ENCODE results near the gene RAB3A.
A peak's percentile ranks its signal among the peaks of the same experiment; 100 is the strongest.

Gene RAB3A

DNA sequence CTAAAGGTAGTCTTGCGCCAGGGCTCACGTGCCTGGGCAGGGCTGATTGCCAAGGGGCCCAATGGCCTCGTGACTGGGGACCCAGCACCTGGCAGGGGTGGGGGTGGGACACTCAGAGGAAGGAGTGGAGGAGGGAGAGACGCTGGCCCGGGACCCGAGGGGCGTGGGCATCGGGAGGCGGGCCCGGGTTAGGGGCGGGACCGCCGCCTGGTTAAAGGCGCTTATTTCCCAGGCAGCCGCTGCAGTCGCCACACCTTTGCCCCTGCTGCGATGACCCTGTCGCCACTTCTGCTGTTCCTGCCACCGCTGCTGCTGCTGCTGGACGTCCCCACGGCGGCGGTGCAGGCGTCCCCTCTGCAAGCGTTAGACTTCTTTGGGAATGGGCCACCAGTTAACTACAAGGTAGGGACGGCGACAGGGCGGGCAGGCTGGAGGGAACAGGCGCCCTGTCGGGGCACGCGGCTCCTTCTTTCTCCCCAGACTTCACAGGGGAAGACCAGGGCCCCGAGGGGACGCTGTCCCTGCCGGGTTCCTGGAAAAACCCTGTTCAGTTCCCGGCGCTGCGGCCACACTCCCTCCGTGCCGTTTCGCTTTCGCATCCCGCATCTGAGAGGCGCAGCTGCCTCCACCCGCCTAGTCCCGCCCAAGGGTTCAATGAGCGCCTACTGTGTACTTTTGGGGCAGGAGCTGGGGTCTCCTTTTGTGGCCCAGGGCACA lies 30.1 kb downstream of the RAB3A start, which contains the start of gene IFI30 (continued):
- TF ChIP-seq ZNF239 (tag by site-specific recombination; IDR thresholded peaks at IDR 0.05) (no peak), BCL11A (tag by site-specific recombination; IDR thresholded peaks at IDR 0.05; ENCODE audit: low read depth) (no peak), EGR2 (tag by site-specific recombination; IDR thresholded peaks at IDR 0.05; ENCODE audit: low read depth) (peak; percentile 65), ZNF555 (tag by site-specific recombination; conservative IDR thresholded peaks at IDR 0.05) (no peak), GLIS2 (tag by site-specific recombination; IDR thresholded peaks at IDR 0.05) (no peak; the same call in 1 of the 2 replicates), ZNF510 (tag by site-specific recombination; IDR thresholded peaks at IDR 0.05; ENCODE audit: insufficient replicate concordance) (no peak), ZFP37 (tag by site-specific recombination; IDR thresholded peaks at IDR 0.05) (peak; percentile 40; the same call in 1 of the 2 replicates), RBAK (tag by site-specific recombination; IDR thresholded peaks at IDR 0.05) (no peak), KLF16 (tag by site-specific recombination; IDR thresholded peaks at IDR 0.05) (peak; percentile 74), ZNF274 (IDR thresholded peaks at IDR 0.05; ENCODE audit: low read length) (no peak), ZNF274 (tag by site-specific recombination; IDR thresholded peaks at IDR 0.05; ENCODE audit: borderline replicate concordance) (no peak), ZNF2 (tag by site-specific recombination; IDR thresholded peaks at IDR 0.05) (no peak), ZNF221 (tag by site-specific recombination; IDR thresholded peaks at IDR 0.05; ENCODE audit: borderline replicate concordance) (no peak), ZNF600 (tag by site-specific recombination; IDR thresholded peaks at IDR 0.05) (peak; percentile 56), ZNF366 (tag by site-specific recombination; conservative IDR thresholded peaks at IDR 0.05) (peak; percentile 84), KLF10 (tag by site-specific recombination; IDR thresholded peaks at IDR 0.05) (peak; percentile 51; the same call in 1 of the 2 replicates), ZNF223 (tag by site-specific recombination; IDR thresholded peaks at IDR 0.05) (no peak), ZSCAN23 (tag by site-specific recombination; IDR thresholded peaks at IDR 0.05) (no peak), ZBTB20 (tag by site-specific recombination; IDR thresholded peaks at IDR 0.05) (peak; percentile 81), ZNF549 (tag by site-specific recombination; IDR thresholded peaks at IDR 0.05) (no peak), ZNF747 (tag by site-specific recombination; IDR thresholded peaks at IDR 0.05) (no peak), ZNF114 (tag by site-specific recombination; IDR thresholded peaks at IDR 0.05) (no peak), OSR2 (tag by site-specific recombination; IDR thresholded peaks at IDR 0.05) (peak; percentile 82), GLI2 (tag by site-specific recombination; IDR thresholded peaks at IDR 0.05; ENCODE audit: borderline replicate concordance, low read depth) (no peak), MYNN (tag by site-specific recombination; IDR thresholded peaks at IDR 0.05; ENCODE audit: borderline replicate concordance) (no peak), GLIS1 (tag by site-specific recombination; IDR thresholded peaks at IDR 0.05) (peak; percentile 89), KLF9 (tag by site-specific recombination; IDR thresholded peaks at IDR 0.05; ENCODE audit: low read depth) (peak; percentile 94), GFI1B (tag by site-specific recombination; IDR thresholded peaks at IDR 0.05) (no peak), HOXC10 (CRISPR knock-in tag; IDR thresholded peaks at IDR 0.05) (no peak), SP3 (tag by site-specific recombination; IDR thresholded peaks at IDR 0.05) (peak; percentile 94), IKZF3 (tag by site-specific recombination; IDR thresholded peaks at IDR 0.05) (no peak), ZXDB (tag by site-specific recombination; IDR thresholded peaks at IDR 0.05) (peak; percentile 97), SCRT1 (tag by site-specific recombination; IDR thresholded peaks at IDR 0.05; ENCODE audit: borderline replicate concordance) (no peak)
- TF ChIP-seq, protein P1, sequence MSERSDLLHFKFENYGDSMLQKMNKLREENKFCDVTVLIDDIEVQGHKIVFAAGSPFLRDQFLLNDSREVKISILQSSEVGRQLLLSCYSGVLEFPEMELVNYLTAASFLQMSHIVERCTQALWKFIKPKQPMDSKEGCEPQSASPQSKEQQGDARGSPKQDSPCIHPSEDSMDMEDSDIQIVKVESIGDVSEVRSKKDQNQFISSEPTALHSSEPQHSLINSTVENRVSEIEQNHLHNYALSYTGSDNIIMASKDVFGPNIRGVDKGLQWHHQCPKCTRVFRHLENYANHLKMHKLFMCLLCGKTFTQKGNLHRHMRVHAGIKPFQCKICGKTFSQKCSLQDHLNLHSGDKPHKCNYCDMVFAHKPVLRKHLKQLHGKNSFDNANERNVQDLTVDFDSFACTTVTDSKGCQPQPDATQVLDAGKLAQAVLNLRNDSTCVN (tag by site-specific recombination; optimal IDR thresholded peaks at IDR 0.05) = peak; percentile 34
- TF ChIP-seq, protein P2, sequence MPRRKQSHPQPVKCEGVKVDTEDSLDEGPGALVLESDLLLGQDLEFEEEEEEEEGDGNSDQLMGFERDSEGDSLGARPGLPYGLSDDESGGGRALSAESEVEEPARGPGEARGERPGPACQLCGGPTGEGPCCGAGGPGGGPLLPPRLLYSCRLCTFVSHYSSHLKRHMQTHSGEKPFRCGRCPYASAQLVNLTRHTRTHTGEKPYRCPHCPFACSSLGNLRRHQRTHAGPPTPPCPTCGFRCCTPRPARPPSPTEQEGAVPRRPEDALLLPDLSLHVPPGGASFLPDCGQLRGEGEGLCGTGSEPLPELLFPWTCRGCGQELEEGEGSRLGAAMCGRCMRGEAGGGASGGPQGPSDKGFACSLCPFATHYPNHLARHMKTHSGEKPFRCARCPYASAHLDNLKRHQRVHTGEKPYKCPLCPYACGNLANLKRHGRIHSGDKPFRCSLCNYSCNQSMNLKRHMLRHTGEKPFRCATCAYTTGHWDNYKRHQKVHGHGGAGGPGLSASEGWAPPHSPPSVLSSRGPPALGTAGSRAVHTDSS (tag by site-specific recombination; IDR thresholded peaks at IDR 0.05) = no peak
- TF ChIP-seq, protein P3, sequence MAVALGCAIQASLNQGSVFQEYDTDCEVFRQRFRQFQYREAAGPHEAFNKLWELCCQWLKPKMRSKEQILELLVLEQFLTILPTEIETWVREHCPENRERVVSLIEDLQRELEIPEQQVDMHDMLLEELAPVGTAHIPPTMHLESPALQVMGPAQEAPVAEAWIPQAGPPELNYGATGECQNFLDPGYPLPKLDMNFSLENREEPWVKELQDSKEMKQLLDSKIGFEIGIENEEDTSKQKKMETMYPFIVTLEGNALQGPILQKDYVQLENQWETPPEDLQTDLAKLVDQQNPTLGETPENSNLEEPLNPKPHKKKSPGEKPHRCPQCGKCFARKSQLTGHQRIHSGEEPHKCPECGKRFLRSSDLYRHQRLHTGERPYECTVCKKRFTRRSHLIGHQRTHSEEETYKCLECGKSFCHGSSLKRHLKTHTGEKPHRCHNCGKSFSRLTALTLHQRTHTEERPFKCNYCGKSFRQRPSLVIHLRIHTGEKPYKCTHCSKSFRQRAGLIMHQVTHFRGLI (tag by site-specific recombination; IDR thresholded peaks at IDR 0.05) = no peak
- TF ChIP-seq, protein P4, sequence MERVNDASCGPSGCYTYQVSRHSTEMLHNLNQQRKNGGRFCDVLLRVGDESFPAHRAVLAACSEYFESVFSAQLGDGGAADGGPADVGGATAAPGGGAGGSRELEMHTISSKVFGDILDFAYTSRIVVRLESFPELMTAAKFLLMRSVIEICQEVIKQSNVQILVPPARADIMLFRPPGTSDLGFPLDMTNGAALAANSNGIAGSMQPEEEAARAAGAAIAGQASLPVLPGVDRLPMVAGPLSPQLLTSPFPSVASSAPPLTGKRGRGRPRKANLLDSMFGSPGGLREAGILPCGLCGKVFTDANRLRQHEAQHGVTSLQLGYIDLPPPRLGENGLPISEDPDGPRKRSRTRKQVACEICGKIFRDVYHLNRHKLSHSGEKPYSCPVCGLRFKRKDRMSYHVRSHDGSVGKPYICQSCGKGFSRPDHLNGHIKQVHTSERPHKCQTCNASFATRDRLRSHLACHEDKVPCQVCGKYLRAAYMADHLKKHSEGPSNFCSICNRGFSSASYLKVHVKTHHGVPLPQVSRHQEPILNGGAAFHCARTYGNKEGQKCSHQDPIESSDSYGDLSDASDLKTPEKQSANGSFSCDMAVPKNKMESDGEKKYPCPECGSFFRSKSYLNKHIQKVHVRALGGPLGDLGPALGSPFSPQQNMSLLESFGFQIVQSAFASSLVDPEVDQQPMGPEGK (tag by site-specific recombination; IDR thresholded peaks at IDR 0.05) = peak; percentile 96

Measured in HEK293 (cell line).